NOMO-1 treated with DMSO at 0.1 percent for 48 hours (cell line): ENCODE data around the gene BSND.

ENCODE experiments used
- DNase-seq: peaks from one replicate; lab custom pipeline; 2025; ENCODE audit not compliant: unreplicated experiment; lab: John Stamatoyannopoulos, UW

BSND gene

GRCh38 chr1:54990916-54991315 is 7.8 kb upstream of the BSND start:
- DNase-seq: no peak

DNA sequence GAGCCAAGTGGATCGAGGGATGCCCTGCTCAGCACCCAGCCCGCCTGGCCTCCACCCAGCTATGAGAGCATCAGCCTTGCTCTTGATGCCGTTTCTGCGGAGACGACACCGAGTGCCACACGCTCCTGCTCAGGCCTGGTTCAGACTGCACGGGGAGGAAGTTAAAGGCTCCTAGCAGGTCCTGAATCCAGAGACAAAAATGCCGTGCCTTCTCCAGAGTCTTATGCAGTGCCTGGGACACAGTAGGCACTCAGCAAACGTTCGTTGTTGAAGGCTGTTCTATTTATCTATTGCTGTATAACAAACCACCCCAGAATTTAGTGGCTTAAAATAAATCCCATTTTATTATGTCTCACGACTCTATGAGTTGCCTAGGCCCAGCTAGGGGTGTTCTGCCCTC is 6.8 kb upstream of the BSND start:
- no peak for DNase-seq

DNA sequence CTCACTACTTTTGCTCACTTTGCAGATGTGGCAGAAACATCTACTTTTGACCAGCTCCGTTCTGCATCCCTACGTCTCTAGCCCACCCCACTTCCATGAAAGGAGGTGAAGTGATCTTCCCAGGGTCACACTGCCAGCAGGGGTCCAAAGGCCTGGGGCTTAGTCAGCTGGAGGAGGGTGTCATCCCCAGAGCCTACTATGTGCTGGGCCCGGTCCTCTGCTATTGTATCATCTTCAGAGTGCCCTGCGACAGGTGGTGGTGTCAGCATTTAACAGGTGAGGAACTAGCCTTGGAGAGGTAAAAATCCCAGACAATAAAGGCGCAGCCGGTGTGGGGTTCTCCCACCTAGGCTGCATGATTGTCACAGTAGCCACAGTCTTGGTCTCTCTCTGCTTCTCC is 5.6 kb upstream of the BSND start:
- DNase-seq: no peak

- no peak for DNase-seq
Observed at GRCh38 chr1:54994355-54994990, 4.3 kb upstream of the BSND start.

GRCh38 chr1:54995013-54995760 is 3.5 kb upstream of the BSND start:
- no peak for DNase-seq

- DNase-seq: no peak
Observed at GRCh38 chr1:54995835-54996234, 2.9 kb upstream of the BSND start.

GRCh38 chr1:54996359-54996868 is 2.3 kb upstream of the BSND start:
- DNase-seq: peak; percentile 61

GRCh38 chr1:54996869-54997710 is 1.6 kb upstream of the BSND start:
- no peak for DNase-seq

DNA sequence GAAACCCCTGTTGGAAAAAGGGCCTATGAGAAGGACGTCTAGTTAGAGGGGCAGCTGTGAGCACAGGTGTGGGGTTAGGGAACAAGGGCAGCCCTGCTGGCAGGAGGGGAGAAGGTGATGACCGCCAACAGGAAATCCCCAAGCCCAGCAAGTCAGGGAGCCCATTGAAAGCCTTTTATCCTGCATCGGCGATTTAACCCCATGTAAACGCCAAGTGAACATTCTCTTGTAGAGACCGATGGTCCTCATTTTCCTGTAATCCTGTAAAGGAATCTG is 1.1 kb upstream of the BSND start:
- no peak for DNase-seq

GRCh38 chr1:54998100-54998499 is 633 bp upstream of the BSND start:
- no peak for DNase-seq

GRCh38 chr1:55000110-55001085 is 1.7 kb downstream of the BSND start:
- no peak for DNase-seq

DNA sequence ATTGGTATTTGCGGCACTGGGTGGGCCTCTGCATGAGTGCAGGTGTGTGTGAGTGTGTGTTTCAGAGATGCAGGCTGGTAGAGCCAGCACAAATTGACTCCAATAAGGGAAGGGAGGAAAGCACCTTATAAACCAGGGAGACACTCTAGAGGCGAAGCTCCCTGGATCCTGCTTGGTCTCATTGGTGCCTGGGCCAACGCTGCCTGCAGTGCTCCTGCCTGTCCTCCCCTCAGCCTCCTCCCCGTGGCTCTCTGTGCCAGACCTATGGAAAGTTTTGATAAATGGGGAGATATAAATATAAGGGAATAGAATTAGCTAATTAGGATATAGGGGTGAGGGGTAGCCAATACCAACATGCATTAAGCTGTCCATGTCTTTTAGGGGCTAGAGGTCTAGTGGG is 2.6 kb downstream of the BSND start:
- no peak for DNase-seq

- DNase-seq: no peak
Observed at GRCh38 chr1:55002686-55003085, 4.0 kb downstream of the BSND start.

DNA sequence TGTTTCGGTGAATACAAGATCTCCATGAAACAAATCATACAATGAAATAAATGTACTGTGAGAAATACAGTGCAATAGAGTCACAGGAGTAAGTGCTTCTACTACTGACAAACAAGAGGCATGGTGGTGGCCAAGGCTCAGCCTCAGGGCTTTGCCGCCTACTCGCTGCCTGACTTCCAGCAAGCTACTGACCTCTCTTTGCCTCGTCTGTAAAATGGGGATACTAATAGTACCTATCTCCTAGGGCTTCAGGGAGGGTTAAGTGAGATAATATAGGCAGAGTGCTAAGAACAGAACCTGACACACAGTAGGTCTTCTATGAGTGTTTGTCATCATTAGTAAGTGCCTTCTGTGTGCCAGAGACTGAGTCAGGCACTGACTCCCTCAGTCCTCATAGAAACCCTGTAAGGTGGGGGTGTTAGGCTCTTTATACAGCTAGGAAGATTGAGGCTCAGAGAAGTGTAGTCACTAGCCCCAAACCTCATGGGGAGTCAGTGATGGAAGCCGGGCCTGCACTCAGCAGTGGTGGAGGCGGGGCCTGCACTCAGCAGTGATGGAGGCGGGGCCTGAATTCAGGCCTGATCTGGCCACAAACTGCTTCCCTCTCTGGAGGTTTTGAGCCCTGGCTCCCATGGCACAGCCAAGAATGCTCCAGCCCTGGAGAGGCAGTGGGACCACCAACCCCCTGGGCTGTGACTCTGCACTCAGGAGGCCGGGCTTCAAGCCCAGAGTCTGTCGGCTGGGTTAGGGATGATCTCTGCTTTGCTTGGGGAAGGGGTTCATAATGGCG is 6.8 kb downstream of the BSND start:
- DNase-seq: no peak

DNA sequence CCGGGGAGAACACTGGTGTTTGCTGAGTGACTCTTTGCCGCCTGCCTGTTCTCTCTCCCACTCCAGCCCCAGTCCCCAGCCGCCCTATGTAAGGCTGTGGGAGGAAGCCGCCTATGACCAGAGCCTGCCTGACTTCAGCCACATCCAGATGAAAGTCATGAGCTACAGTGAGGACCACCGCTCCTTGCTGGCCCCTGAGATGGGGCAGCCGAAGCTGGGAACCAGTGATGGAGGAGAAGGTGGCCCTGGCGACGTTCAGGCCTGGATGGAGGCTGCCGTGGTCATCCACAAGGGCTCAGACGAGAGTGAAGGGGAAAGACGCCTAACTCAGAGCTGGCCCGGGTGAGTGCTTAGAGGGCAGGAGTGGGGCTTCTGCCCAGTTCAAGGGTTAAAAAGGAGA is 8.2 kb downstream of the BSND start:
- DNase-seq: no peak

- DNase-seq: no peak
Observed at GRCh38 chr1:55007625-55008024, 8.9 kb downstream of the BSND start.

GRCh38 chr1:55010194-55010886 is 11.6 kb downstream of the BSND start:
- DNase-seq: no peak

GRCh38 chr1:55010887-55011217 is 12.1 kb downstream of the BSND start:
- DNase-seq: no peak

- DNase-seq: no peak
Observed at GRCh38 chr1:55012661-55013060, 13.9 kb downstream of the BSND start.

GRCh38 chr1:55015123-55015522 is 16.4 kb downstream of the BSND start:
- no peak for DNase-seq
